ENCODE data around the gene ITFG1. TPM values are rescaled to one million over a fixed set of nuclear protein-coding genes. Genes with fewer than 3 reads are reported as not detected.

Gene ITFG1
- total and polyA plus RNA-seq, 9 of the 15 experiments (the other 6 are each of a cell fraction or from before 2014, with no cell fraction given): 17.1 to 83.5 (median 35.8) TPM

GRCh38 chr16:47158992-47159391, 301.9 kb downstream of the ITFG1 start:
- FAIRE-seq: no peak
- Histone ChIP-seq H4K20me1 (replicated peaks; ENCODE audit: control insufficient read depth, insufficient read depth, low read length) (no peaks in the 10 kb centered on the region), H3K4me1 (replicated peaks in 1 of 2; ENCODE audit: control insufficient read depth in 2 of 2, insufficient read depth in 2 of 2, low read length in 2 of 2) (no peaks in the 10 kb centered on the region), H3K4me3 (no peak overlapping the region), H3K9me3 (replicated peaks; ENCODE audit: control insufficient read depth, insufficient read depth, low read depth, low read length) (no peaks in the 10 kb centered on the region), H3K79me2 (ENCODE audit: control insufficient read depth, insufficient read depth, low read length) (no peaks in the 10 kb centered on the region), H3K9me1 (ENCODE audit: control insufficient read depth, insufficient read depth, low read length) (no peaks in the 10 kb centered on the region), H2AFZ (ENCODE audit: low read depth, low read length) (no peak overlapping the region), H3K36me3 (ENCODE audit: control insufficient read depth, insufficient read depth, low read length) (peaks cover 36% of the 10 kb centered on the region), H3K27ac (ENCODE audit: extremely low read depth, low read depth, low read length) (no peak overlapping the region), H3K27me3 (ENCODE audit: control insufficient read depth in 2 of 2, insufficient read depth in 2 of 2, low read length in 2 of 2) (no peaks in the 10 kb centered on the region), H3K4me2 (ENCODE audit: insufficient read depth, low read length) (no peak overlapping the region), H3K9ac (ENCODE audit: insufficient read depth in 1 of 2, low read depth in 2 of 2, low read length in 2 of 2) (no peak overlapping the region)
- no peak for DNase-seq (ENCODE audit: extremely low read depth in 1 of 4, low spot score in 3 of 4)
- intact Hi-C loops (cut with micrococcal nuclease) (no loop called here), in situ Hi-C loops (cut with MboI) (no loop called here)
- POLR2A ChIA-PET: no interaction called here
- BruUV-seq (replicated peaks): no TSS peak
- CTCF ChIA-PET (ENCODE audit: low intra/inter-chr PET ratio): no interaction called here
- no peak for ATAC-seq
- no peak for TF ChIP-seq SAP30 (IDR thresholded peaks at IDR 0.05; ENCODE audit: borderline replicate concordance, insufficient read depth, low read depth, low read length, poor library complexity, severe bottlenecking)
- peak; percentile 52; the same call in 1 of the 2 replicates for TF ChIP-seq TFE3 (CRISPR knock-in tag; IDR thresholded peaks at IDR 0.05)
- TF ChIP-seq MAFK (IDR thresholded peaks at IDR 0.05; ENCODE audit: low read length): peak; percentile 27; the same call in 1 of the 2 replicates
- TF ChIP-seq ZNF785 (CRISPR knock-in tag; IDR thresholded peaks at IDR 0.05): no peak
- no peak for TF ChIP-seq SMAD1 (IDR thresholded peaks at IDR 0.05; ENCODE audit: low read depth, low read length, partially characterized antibody)
- TF ChIP-seq ZNF518B (CRISPR knock-in tag; IDR thresholded peaks at IDR 0.05): no peak
- TF ChIP-seq HNRNPH1 (optimal IDR thresholded peaks at IDR 0.05; ENCODE audit: low read depth, low read length): no peak
- TF ChIP-seq ZNF592 (IDR thresholded peaks at IDR 0.05): no peak
- TF ChIP-seq L3MBTL2 (IDR thresholded peaks at IDR 0.05): no peak
- peak; percentile 45 for TF ChIP-seq MAFG (tag; conservative IDR thresholded peaks at IDR 0.05)
- no peak for TF ChIP-seq PYGO2 (tag; IDR thresholded peaks at IDR 0.05)
- TF ChIP-seq FOXJ2 (tag; IDR thresholded peaks at IDR 0.05): no peak
- TF ChIP-seq MCM7 (IDR thresholded peaks at IDR 0.05): no peak
- no peak for TF ChIP-seq EHMT2 (IDR thresholded peaks at IDR 0.05)
